Stimulated activated CD8-positive, alpha-beta memory T cell treated with anti-CD3 and anti-CD28 coated beads, Interleukin-2, amount 100 ng/mL, for 48 hours (primary cell): ENCODE measurements around the gene SCCPDH.
A peak's percentile ranks its signal among the peaks of the same experiment; 100 is the strongest.

Source experiments
- DNase-seq, 2 donors: peaks; one replicate each; pipeline ENCODE4 v3.0.0-alpha.2; 2020; ENCODE audit warnings: low read depth in 2 of 2

The SCCPDH gene

GRCh38 chr1:246750752-246751151 lies 26.5 kb downstream of the SCCPDH start:
- no peak for DNase-seq

GRCh38 chr1:246753670-246754535 lies 29.7 kb downstream of the SCCPDH start:
- DNase-seq: peak; percentile 31 to 56

GRCh38 chr1:246755419-246755818 lies 31.2 kb downstream of the SCCPDH start:
- no peak for DNase-seq

- DNase-seq: no peak
These were observed 36.5 kb downstream of the SCCPDH start for GRCh38 chr1:246760422-246761347.

GRCh38 chr1:246761396-246761795 lies 37.2 kb downstream of the SCCPDH start:
- DNase-seq: no peak

- DNase-seq: no peak
These were observed 41.3 kb downstream of the SCCPDH start for GRCh38 chr1:246765521-246765920.

GRCh38 chr1:246768403-246769020 lies 44.3 kb downstream of the SCCPDH start:
- no peak for DNase-seq

- no peak for DNase-seq
These were observed 45.1 kb downstream of the SCCPDH start for GRCh38 chr1:246769306-246769705.

GRCh38 chr1:246771366-246771765 lies 47.2 kb downstream of the SCCPDH start:
- DNase-seq: no peak

GRCh38 chr1:246772686-246773085 lies 48.5 kb downstream of the SCCPDH start:
- DNase-seq: no peak

- no peak for DNase-seq
These were observed 49.0 kb downstream of the SCCPDH start for GRCh38 chr1:246773213-246773641.

GRCh38 chr1:246775531-246776385 lies 51.5 kb downstream of the SCCPDH start:
- no peak for DNase-seq

- DNase-seq: no peak
These were observed 52.7 kb downstream of the SCCPDH start for GRCh38 chr1:246776923-246777322.

GRCh38 chr1:246778663-246779062 lies 54.5 kb downstream of the SCCPDH start:
- DNase-seq: no peak

GRCh38 chr1:246779561-246780175 lies 55.5 kb downstream of the SCCPDH start:
- DNase-seq: no peak

GRCh38 chr1:246780264-246780663 lies 56.1 kb downstream of the SCCPDH start:
- DNase-seq: no peak

GRCh38 chr1:246781212-246781611 lies 57.0 kb downstream of the SCCPDH start:
- DNase-seq: no peak

GRCh38 chr1:246782120-246782900 lies 58.1 kb downstream of the SCCPDH start:
- DNase-seq: no peak

- no peak for DNase-seq
These were observed 60.6 kb downstream of the SCCPDH start for GRCh38 chr1:246784621-246785493.
